DLD1 (cell line): ENCODE results near the gene KBTBD12.

Experiments
- in situ Hi-C: cut with HindIII; loops from 2 replicates; pipeline ENCODE4 v1.10.0; 2017; ENCODE audit warnings: low sequenced_read_pairs

The KBTBD12 gene

GRCh38 chr3:127984241-127984975 lies 69.4 kb downstream of the KBTBD12 start:
- in situ Hi-C loops: no loop called here

- in situ Hi-C loops: no loop called here
Measured at GRCh38 chr3:127985216-127985615, 70.2 kb downstream of the KBTBD12 start.

- in situ Hi-C loops: no loop called here
Measured at GRCh38 chr3:127985655-127986225, 70.7 kb downstream of the KBTBD12 start.

- in situ Hi-C loops: no loop called here
Measured at GRCh38 chr3:127986803-127987202, 71.8 kb downstream of the KBTBD12 start.

GRCh38 chr3:127987309-127987995 lies 72.4 kb downstream of the KBTBD12 start:
- in situ Hi-C loops: no loop called here

- in situ Hi-C loops: no loop called here
Measured at GRCh38 chr3:127988770-127989557, 73.9 kb downstream of the KBTBD12 start.

GRCh38 chr3:127990051-127990450 lies 75.0 kb downstream of the KBTBD12 start:
- in situ Hi-C loops: no loop called here

- in situ Hi-C loops: no loop called here
Measured at GRCh38 chr3:127990461-127990860, 75.4 kb downstream of the KBTBD12 start.

- in situ Hi-C loops: no loop called here
Measured at GRCh38 chr3:127991251-127991650, 76.2 kb downstream of the KBTBD12 start.

- in situ Hi-C loops: no loop called here
Measured at GRCh38 chr3:127991681-127992080, 76.6 kb downstream of the KBTBD12 start.

- in situ Hi-C loops: no loop called here
Measured at GRCh38 chr3:127992127-127992526, 77.1 kb downstream of the KBTBD12 start.

- in situ Hi-C loops: no loop called here
Measured at GRCh38 chr3:127994011-127994410, 79.0 kb downstream of the KBTBD12 start.

GRCh38 chr3:127997016-127997415 lies 82.0 kb downstream of the KBTBD12 start:
- in situ Hi-C loops: no loop called here

- in situ Hi-C loops: no loop called here
Measured at GRCh38 chr3:127997961-127998360, 82.9 kb downstream of the KBTBD12 start.

- in situ Hi-C loops: no loop called here
Measured at GRCh38 chr3:127998596-127998995, 83.6 kb downstream of the KBTBD12 start.

- in situ Hi-C loops: no loop called here
Measured at GRCh38 chr3:127999509-128000106, 84.6 kb downstream of the KBTBD12 start.

GRCh38 chr3:128001576-128001975 lies 86.5 kb downstream of the KBTBD12 start:
- in situ Hi-C loops: no loop called here

- in situ Hi-C loops: no loop called here
Measured at GRCh38 chr3:128004661-128005060, 89.6 kb downstream of the KBTBD12 start.

- in situ Hi-C loops: no loop called here
Measured at GRCh38 chr3:128006061-128007032, 91.3 kb downstream of the KBTBD12 start.

- in situ Hi-C loops: no loop called here
Measured at GRCh38 chr3:128007033-128007424, 92.0 kb downstream of the KBTBD12 start.
